Measurements from ENCODE around the gene IPPK.

- TF ChIP-seq, protein P1, sequence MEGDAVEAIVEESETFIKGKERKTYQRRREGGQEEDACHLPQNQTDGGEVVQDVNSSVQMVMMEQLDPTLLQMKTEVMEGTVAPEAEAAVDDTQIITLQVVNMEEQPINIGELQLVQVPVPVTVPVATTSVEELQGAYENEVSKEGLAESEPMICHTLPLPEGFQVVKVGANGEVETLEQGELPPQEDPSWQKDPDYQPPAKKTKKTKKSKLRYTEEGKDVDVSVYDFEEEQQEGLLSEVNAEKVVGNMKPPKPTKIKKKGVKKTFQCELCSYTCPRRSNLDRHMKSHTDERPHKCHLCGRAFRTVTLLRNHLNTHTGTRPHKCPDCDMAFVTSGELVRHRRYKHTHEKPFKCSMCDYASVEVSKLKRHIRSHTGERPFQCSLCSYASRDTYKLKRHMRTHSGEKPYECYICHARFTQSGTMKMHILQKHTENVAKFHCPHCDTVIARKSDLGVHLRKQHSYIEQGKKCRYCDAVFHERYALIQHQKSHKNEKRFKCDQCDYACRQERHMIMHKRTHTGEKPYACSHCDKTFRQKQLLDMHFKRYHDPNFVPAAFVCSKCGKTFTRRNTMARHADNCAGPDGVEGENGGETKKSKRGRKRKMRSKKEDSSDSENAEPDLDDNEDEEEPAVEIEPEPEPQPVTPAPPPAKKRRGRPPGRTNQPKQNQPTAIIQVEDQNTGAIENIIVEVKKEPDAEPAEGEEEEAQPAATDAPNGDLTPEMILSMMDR (conservative IDR thresholded peaks at IDR 0.05 in 1 of 2, IDR thresholded peaks at IDR 0.05 in 1 of 2; ENCODE audit: low read depth in 1 of 2, low read length in 2 of 2): no peak
- TF ChIP-seq EZH2 (IDR thresholded peaks at IDR 0.05; ENCODE audit: low read length, missing control alignments): no peak
Measured at GRCh38 chr9:92618633-92619225, 51.2 kb downstream of the IPPK start.

Measured in fibroblast of lung (primary cell).